ENCODE measurements around the gene TMEM236. TPM values are rescaled to one million over a fixed set of nuclear protein-coding genes. Genes with fewer than 3 reads are reported as not detected.

TMEM236 gene
- total and polyA plus RNA-seq, 9 of the 15 experiments (the other 6 are each of a cell fraction or from before 2014, with no cell fraction given), result 0.04 to 0.13 (median 0.04) TPM; not detected in 4

DNA sequence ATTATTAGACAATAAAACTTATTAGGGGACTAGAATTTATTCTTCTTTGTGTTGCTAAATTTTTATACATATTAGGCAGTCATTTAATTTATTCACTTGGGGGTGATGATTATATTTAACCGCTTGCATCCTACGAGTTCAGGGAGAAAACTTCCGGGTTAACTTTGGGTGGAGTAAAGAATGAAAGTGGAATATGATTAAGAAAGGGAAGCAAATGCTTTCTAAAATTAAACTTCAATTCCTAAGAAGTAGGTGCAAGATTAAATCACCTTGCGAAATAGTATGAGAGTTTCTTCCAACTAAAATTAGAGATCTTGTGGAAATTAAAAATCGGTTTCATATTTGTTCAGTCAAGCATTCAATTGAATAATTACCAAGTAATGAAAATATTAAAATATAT is 90.6 kb downstream of the TMEM236 start:
- Histone ChIP-seq H3K4me1 (replicated peaks in 1 of 2; ENCODE audit: control insufficient read depth in 2 of 2, insufficient read depth in 2 of 2, low read length in 2 of 2) (no peaks in the 10 kb centered on the region), H3K27me3 (ENCODE audit: control insufficient read depth in 2 of 2, insufficient read depth in 2 of 2, low read length in 2 of 2) (peaks cover 6 to 16% of the 10 kb centered on the region in 2 experiments), H3K4me3 (no peak overlapping the region), H3K79me2 (ENCODE audit: control insufficient read depth, insufficient read depth, low read length) (no peaks in the 10 kb centered on the region), H2AFZ (ENCODE audit: low read depth, low read length) (no peak overlapping the region), H3K4me2 (ENCODE audit: insufficient read depth, low read length) (no peak overlapping the region), H3K36me3 (ENCODE audit: control insufficient read depth, insufficient read depth, low read length) (no peaks in the 10 kb centered on the region), H3K27ac (ENCODE audit: extremely low read depth, low read depth, low read length) (no peak overlapping the region), H4K20me1 (replicated peaks; ENCODE audit: control insufficient read depth, insufficient read depth, low read length) (no peaks in the 10 kb centered on the region), H3K9me1 (ENCODE audit: control insufficient read depth, insufficient read depth, low read length) (no peaks in the 10 kb centered on the region), H3K9ac (ENCODE audit: insufficient read depth in 1 of 2, low read depth in 2 of 2, low read length in 2 of 2) (no peak overlapping the region), H3K9me3 (replicated peaks; ENCODE audit: control insufficient read depth, insufficient read depth, low read depth, low read length) (no peaks in the 10 kb centered on the region)
- 2% methylated on average over 5 of the region's 5 CpGs for WGBS (ENCODE audit: insufficient coverage, low coverage, missing lambda C conversion rate)
- no peak for DNase-seq (ENCODE audit: extremely low read depth in 1 of 4, low spot score in 3 of 4)
- POLR2A ChIA-PET, result no interaction called here
- no TSS peak for BruUV-seq (replicated peaks)
- FAIRE-seq, result no peak
- TF ChIP-seq, protein P1, sequence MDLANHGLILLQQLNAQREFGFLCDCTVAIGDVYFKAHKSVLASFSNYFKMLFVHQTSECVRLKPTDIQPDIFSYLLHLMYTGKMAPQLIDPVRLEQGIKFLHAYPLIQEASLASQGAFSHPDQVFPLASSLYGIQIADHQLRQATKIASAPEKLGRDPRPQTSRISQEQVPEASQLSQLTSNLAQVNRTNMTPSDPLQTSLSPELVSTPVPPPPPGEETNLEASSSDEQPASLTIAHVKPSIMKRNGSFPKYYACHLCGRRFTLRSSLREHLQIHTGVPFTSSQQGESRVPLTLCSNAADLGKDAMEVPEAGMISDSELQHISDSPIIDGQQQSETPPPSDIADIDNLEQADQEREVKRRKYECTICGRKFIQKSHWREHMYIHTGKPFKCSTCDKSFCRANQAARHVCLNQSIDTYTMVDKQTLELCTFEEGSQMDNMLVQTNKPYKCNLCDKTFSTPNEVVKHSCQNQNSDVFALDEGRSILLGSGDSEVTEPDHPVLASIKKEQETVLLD (IDR thresholded peaks at IDR 0.05), result no peak
- no peak for TF ChIP-seq RCOR1 (IDR thresholded peaks at IDR 0.05; ENCODE audit: borderline replicate concordance in 1 of 2, low read depth in 2 of 2, low read length in 2 of 2)
- TF ChIP-seq MTA1 (IDR thresholded peaks at IDR 0.05; ENCODE audit: borderline replicate concordance), result no peak
- no peak for TF ChIP-seq ZNF311 (CRISPR knock-in tag; IDR thresholded peaks at IDR 0.05)
- TF ChIP-seq COPS2 (conservative IDR thresholded peaks at IDR 0.05), result no peak
- no peak for TF ChIP-seq NCOA4 (IDR thresholded peaks at IDR 0.05; ENCODE audit: partially characterized antibody)
- no peak for TF ChIP-seq TRIM28 (IDR thresholded peaks at IDR 0.05)
- TF ChIP-seq SMARCE1 (IDR thresholded peaks at IDR 0.05), result no peak
- no peak for TF ChIP-seq HCFC1 (IDR thresholded peaks at IDR 0.05; ENCODE audit: low read depth, low read length)
- TF ChIP-seq TAF7 (tag; IDR thresholded peaks at IDR 0.05), result no peak
- TF ChIP-seq, protein P2, sequence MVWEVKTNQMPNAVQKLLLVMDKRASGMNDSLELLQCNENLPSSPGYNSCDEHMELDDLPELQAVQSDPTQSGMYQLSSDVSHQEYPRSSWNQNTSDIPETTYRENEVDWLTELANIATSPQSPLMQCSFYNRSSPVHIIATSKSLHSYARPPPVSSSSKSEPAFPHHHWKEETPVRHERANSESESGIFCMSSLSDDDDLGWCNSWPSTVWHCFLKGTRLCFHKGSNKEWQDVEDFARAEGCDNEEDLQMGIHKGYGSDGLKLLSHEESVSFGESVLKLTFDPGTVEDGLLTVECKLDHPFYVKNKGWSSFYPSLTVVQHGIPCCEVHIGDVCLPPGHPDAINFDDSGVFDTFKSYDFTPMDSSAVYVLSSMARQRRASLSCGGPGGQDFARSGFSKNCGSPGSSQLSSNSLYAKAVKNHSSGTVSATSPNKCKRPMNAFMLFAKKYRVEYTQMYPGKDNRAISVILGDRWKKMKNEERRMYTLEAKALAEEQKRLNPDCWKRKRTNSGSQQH (CRISPR knock-in tag; IDR thresholded peaks at IDR 0.05), result no peak
- CTCF ChIA-PET (ENCODE audit: low intra/inter-chr PET ratio), result no interaction called here
- in situ Hi-C loops (cut with MboI), result no loop called here
- no peak for ATAC-seq
- intact Hi-C loops (cut with micrococcal nuclease), result loop anchor here (10.0 kb wide), 1 partner anchor 238 kb away; no protein-coding TSS in a partner anchor
